GM12874 (cell line): ENCODE measurements around the gene KPNA3.

Experiments
- TF ChIP-seq, protein P1 (sequence below): IDR thresholded peaks from 2 replicates; pipeline ENCODE4 v1.5.1; 2011; ENCODE audit warnings: low read depth, mild to moderate bottlenecking, control low read depth, low read length, moderate library complexity; ENCODE audit not compliant: insufficient read depth

KPNA3 gene

DNA sequence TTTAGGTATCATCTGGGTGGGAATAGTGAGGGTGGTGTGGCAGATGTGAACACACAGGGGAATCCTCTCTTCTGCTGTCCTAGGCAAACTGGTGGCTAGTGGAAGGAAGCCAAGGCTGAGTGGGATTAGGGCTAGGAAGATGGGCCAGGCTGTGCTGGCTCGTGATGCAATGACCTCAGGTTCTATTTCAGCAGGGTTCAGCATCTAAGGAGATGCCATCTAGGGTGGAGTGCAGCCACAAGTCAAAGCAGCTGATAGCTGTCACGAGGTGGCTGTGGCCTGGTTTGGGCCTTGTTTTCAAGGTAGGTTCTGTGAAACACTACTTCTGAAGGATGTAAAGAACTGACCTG lies 142.5 kb downstream of the KPNA3 start:
- TF ChIP-seq, protein P1, sequence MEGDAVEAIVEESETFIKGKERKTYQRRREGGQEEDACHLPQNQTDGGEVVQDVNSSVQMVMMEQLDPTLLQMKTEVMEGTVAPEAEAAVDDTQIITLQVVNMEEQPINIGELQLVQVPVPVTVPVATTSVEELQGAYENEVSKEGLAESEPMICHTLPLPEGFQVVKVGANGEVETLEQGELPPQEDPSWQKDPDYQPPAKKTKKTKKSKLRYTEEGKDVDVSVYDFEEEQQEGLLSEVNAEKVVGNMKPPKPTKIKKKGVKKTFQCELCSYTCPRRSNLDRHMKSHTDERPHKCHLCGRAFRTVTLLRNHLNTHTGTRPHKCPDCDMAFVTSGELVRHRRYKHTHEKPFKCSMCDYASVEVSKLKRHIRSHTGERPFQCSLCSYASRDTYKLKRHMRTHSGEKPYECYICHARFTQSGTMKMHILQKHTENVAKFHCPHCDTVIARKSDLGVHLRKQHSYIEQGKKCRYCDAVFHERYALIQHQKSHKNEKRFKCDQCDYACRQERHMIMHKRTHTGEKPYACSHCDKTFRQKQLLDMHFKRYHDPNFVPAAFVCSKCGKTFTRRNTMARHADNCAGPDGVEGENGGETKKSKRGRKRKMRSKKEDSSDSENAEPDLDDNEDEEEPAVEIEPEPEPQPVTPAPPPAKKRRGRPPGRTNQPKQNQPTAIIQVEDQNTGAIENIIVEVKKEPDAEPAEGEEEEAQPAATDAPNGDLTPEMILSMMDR = no peak
